Activated T-cell treated with anti-CD3 and anti-CD28 coated beads, Interleukin-2, amount 50 U/mL, for 48 hours (primary cell): ENCODE data around the gene CDH13.

Experiments
- DNase-seq, 2 experiments: peaks; one replicate each; pipeline ENCODE4 v3.0.0-alpha.2; 2020

CDH13 gene

DNA sequence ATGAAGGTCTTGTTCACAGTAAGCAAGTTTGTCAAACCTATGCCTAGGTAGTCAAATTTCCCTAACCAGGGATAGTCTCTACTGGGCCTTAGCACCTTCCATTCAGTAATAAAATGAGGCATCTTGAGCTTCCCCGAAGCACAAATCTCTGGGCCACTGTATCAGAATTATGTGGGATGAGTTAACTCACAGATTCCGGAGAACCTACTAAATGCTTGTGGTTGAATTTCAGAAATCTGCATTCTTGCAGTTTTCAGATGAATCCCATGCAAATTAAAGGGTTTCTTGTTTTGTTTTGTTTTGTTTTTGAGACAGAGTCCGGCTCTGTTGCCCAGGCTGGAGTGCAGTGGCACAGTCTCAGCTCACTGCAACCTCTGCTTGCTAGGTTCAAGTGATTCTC, 702.2 kb downstream of the CDH13 start:
- DNase-seq = no peak

GRCh38 chr16:83329441-83329840, 702.7 kb downstream of the CDH13 start:
- DNase-seq = no peak

- no peak for DNase-seq
Observed at GRCh38 chr16:83330251-83330650, 703.5 kb downstream of the CDH13 start.

- DNase-seq = no peak
Observed at GRCh38 chr16:83335076-83335475, 708.3 kb downstream of the CDH13 start.

- no peak for DNase-seq
Observed at GRCh38 chr16:83336603-83337002, 709.8 kb downstream of the CDH13 start.

- DNase-seq = no peak
Observed at GRCh38 chr16:83338138-83338537, 711.4 kb downstream of the CDH13 start.

- DNase-seq = no peak
Observed at GRCh38 chr16:83338941-83339340, 712.2 kb downstream of the CDH13 start.

DNA sequence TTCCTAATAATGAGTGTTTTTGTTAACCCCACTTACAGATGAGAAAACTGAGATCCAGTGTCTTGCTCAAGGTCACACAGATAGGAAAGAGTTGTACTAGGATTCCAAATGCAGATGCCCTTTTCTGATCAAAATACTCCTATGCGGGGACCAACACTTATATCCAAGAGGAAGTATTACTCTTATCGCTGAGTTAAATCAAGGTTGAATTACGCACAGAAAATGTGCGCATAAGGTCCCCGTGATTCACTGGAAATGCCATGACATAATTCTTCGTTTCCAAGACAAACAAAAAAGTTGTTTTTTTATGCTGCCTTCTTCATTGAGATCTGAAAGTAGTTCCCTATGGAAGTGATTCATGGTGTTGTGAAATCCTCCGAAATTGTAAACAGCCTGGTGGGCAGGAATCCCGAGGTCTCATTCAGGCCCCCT, 717.2 kb downstream of the CDH13 start:
- DNase-seq = no peak

DNA sequence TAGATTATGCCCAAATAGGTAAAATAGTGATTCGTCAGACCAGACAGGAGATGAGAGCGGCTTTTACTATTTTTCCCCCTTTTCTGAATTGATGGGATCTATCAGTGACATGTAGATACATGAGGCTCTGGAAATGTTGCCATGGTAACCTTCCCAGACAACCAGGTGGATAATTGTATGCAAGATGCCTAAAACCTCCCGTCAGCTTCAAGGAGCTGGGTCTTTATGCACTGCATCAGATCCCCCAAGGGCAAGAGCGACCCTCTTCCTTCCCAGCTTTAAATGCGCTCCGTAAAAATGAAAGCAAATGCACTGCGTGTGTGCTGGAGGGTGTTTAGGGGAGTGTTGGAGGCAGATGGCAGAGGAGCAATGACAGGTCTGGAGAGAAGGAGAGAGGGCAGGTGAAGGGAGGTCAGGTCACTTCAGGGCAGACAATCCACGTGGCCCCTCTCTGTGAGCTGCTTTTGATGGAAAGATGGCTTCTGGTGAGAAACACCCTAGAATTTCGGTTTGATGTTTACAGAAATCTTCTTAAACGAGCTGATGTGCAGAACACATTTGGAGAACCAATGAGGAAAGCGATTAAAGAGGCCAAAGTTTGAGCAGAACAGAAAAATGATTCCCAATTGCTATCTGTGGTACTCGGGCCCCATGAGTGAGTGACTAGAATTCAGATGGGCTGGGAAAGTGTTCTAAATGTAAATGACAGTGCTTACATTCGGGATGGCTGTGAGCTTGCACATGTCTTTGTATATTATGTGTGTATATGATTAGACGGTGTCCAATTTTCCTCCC, 719.3 kb downstream of the CDH13 start:
- no peak for DNase-seq

DNA sequence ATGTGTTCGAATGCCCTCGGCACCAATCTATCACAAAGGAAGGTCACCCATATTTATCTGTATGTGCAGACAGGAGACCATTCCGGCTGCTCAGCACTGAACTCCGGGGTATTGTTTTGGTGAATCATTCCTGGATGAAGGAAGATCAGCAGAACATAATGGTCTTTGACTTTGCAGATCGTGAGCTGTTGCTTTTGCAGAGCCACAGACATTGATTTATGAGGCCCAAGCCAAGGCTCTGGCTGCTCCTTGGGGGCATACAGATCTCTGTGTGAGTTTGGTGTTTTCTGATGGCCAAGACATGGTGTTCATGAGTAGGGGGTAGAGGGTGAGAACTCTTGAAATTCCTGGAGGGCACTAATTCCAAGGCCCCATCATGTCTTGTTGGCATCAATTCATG, 722.2 kb downstream of the CDH13 start:
- DNase-seq = no peak

DNA sequence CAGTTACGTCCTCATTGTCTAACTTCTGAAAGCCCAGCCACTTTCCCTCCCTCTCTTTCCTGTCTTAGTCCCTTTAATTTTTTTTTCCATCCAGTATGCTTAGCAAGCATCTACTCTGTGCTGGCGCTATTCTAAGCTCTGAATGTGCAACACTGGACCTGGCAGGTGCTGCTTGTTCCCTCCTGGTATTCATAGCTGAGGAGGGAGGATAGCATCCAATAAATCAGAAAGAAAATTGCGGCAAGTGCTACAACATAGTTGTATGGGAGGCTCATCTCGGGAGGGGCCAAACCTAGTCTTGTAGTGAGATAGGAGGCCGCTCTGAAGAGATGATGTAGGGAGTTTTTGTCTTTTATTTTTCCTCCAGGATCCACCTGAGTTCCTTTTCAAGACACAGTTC, 723.7 kb downstream of the CDH13 start:
- no peak for DNase-seq

DNA sequence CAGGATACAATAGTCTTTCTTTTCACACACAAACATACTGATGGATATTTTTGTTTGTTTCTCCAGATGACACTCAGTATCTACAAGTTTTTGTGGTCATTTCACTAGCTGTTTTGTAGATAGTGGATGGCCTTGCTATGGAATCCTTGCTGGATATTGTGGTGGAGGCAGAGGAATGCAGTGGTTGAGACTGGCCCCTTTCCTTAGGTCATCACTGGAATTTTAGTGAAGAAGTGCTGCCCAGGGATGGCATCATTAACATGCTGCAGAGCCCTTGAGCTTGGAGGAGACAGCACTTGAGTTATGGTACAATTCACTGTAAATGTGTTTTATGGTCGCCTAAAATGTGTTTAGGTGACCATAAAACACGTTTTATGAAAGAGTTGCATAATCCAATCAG, 725.1 kb downstream of the CDH13 start:
- DNase-seq = no peak

DNA sequence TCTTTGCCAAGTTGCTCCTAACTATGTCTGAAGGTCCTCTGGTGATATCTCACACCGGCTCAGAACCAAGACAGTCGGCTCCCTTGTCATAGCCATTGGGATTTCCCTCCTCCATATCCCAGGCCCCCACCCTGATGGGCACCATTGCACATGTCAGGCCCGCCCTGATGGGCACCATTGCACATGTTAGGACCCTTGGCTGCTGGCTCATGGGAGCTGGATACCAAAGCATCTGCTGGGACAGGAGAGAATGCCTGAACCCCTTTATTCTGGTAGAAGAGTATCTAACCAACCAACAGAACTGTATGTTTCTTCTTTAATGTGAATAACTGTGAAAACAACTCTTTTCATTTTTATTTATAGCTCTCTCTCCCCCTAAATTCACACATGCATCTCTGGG, 726.5 kb downstream of the CDH13 start:
- DNase-seq = no peak

- no peak for DNase-seq
Observed at GRCh38 chr16:83354015-83354414, 727.2 kb downstream of the CDH13 start.

GRCh38 chr16:83355570-83356218, 728.9 kb downstream of the CDH13 start:
- DNase-seq = peak in 1 of 2 experiments; percentile 14

- peak in 1 of 2 experiments; percentile 15 for DNase-seq
Observed at GRCh38 chr16:83356266-83356665, 729.5 kb downstream of the CDH13 start.

GRCh38 chr16:83356986-83357385, 730.2 kb downstream of the CDH13 start:
- no peak for DNase-seq

DNA sequence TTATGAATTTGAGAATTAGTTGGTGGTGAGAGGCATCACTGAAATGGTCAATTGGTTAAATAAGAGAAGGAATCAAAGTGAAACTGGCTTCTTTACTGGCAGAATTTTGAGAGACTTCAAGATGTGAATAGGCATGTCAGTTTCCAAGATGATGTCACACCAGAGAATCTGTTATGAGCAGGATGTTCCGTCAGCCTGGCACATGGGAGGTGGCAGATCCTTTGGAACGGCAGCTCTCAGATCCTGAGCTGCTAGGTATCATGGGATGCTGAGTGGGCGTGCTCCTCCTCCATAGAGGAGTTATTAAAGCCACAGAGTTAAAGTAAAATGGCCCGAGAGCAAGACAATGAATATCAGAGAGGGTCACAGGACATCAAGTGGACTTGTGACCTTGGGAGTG, 736.8 kb downstream of the CDH13 start:
- DNase-seq = no peak

DNA sequence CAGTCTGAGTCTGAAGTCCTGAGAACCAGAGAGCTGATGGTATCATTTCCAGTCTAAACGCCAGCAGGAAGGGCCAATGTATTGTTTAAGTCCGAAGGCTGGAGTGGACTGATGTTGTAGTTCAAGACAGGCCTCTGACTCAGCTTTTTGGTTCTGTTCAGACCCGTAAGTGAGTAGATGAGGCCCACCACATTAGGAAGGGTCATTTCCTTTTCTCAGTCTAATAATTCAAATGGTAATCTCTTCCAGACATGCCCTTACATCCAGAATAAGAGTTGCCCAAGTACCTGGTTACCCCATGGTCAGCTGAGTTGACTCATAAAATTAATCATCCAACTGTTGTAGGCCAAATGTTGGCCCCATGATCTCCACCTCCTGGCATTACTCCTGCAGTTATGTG, 738.4 kb downstream of the CDH13 start:
- DNase-seq = no peak

DNA sequence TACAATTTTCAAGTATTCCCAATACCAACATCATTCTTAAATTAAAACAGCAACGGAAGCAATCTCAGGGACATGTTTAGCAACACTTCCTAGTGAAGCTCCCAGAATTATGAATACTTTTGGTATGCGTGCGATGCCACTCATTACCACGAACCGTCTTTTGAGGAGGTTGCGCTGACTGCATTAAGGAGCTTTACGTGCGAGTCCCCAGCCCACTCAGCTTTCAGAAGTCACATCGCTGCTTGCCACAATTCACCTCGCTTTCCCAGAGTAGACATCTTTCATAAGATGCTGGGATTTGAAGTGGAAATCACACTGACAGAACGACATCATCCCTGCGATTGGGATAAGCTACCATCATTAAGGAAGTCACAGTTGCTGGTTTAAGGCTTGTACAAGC, 739.5 kb downstream of the CDH13 start:
- DNase-seq = no peak

DNA sequence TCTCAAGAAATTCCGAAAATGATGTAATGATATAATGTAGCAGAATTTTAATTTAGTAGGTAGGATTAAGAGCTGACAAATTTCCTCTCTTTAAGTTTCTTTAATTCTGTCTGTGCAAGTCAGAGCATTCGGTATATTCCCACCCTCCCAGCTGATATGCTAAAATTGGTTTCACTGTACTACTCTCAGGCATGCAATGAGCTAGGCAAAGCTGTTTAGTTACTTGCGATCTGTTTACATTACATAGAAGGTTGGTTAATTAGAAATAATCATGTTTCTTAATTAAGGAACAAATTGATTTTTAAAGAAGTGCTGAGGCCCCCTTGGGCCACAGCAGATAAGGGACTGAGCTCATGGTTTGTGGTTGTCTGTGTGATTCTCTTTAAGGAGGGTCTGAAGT, 748.2 kb downstream of the CDH13 start:
- no peak for DNase-seq

DNA sequence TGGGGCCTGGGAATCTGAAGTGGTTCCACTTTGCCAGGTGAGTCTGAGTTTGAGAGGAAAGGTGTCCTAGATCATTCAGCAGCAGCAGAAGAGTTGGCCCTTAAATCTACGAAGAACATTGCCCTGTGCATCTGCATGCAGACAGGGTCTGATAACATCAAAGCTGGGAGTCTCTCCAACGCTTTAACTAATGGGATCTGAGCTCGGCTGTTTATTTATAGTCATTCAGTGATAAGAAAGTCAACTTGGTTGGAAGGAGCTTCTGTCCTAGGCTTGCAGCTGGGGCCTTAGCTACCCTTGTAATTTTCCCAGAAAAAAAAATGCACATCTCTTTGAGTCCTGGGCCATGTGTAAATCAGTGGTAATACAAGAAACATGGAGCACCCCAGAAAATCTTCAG, 763.0 kb downstream of the CDH13 start:
- DNase-seq = no peak

DNA sequence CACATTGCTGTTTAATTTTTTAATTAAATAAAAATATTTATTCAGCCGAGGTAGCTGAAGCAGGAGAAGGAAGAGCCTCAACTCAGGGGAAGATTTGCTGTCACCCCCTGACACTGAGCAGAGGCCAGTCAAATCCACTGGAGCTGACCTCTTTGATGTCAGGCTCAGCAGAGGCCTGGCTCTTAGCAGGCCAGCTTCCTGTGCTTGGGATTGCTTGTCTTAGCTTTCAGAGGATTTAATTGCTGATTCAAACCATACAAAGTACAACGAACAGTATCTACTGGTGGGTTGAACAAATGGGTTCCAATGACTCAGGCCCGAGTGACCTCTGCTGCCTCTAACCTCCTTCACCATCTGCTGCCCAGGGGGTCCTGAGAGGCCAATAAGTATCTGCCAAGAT, 764.0 kb downstream of the CDH13 start:
- no peak for DNase-seq

GRCh38 chr16:83392743-83393142, 766.0 kb downstream of the CDH13 start:
- no peak for DNase-seq
